ENCODE results near the gene MAP4K4. TPM values are rescaled to one million over a fixed set of nuclear protein-coding genes. Genes with fewer than 3 reads are reported as not detected.

MAP4K4 gene
- total RNA-seq, 2 experiments from 2014 or later = 90.2 to 92.2 TPM

DNA sequence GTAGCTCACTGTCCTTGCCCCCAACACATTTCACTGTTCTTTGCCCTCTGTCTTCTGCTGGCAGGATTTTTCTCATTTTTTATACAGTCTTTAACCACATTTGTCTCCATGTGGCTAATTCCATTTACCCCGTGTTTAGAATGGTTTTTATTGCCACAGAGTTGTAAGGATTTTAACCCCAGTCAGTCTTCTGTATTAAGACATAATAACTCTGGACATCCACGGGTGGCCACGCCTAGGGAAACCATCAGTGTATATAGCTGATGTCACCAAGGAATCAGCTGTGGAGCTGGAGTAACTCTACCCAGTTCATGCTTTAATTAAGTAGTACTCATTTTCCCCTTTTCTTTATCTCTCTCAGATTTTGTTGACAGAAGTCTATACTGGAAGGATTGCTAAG lies 139.8 kb downstream of the MAP4K4 start:
- ChIA-PET POLR2A (interaction anchor here (0.6 kb wide), 1 partner anchor 26 kb away, joined by 3 read pairs; no protein-coding TSS in a partner anchor), CTCF (interaction anchor here (1.7 kb wide), 1 partner anchor 9 kb away, joined by 6 read pairs; no protein-coding TSS in a partner anchor)
- H3K9me3 Mint-ChIP-seq (ENCODE audit: insufficient read depth) = no peaks in the 10 kb centered on the region
- H3K27ac Mint-ChIP-seq = peak overlapping the region; percentile 6
- H3K36me3 Mint-ChIP-seq (ENCODE audit: low read depth) = peaks cover 57% of the 10 kb centered on the region
- H3K4me3 Mint-ChIP-seq = no peak overlapping the region
- H3K27me3 Mint-ChIP-seq (ENCODE audit: low read depth) = no peaks in the 10 kb centered on the region
- peaks cover 9% of the 10 kb centered on the region for H3K4me1 Mint-ChIP-seq (ENCODE audit: low read depth)
- DNase-seq (no peak), ATAC-seq (no peak)

DNA sequence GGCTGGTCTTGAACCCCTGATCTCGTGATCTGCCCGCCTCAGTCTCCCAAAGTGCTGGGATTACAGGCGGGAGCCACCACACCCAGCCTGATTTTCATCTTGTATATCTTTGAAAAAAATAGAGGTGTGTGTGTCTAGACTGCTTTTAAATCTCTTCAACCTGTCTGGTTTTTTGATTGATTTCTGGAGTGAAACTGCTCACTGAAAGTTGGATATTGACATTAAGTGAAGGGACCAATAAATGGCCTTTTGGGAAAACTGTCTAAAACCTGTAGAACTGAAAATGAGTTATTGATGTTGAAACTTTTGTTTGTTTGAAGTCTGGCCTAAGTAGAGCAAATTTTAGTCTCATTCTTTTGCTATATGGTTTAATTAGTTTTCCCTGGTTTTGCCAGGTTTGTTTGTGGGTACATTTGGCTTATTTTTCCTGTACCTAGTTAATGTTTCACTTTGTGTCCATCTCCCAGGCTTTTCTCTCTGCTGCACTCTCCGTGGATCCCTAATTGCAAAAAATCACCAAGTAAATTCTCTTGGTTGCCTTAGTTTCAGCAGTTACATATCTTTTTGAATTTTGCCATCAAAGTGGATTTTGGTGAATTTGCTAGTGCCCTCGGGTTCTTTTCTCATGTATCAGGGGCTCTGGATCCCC lies 144.3 kb downstream of the MAP4K4 start:
- peaks cover 60% of the 10 kb centered on the region for H3K36me3 Mint-ChIP-seq (ENCODE audit: low read depth)
- no peaks in the 10 kb centered on the region for H3K9me3 Mint-ChIP-seq (ENCODE audit: insufficient read depth)
- POLR2A ChIA-PET = no interaction called here
- no peak overlapping the region for H3K4me3 Mint-ChIP-seq
- H3K27me3 Mint-ChIP-seq (ENCODE audit: low read depth) = no peaks in the 10 kb centered on the region
- DNase-seq (no peak), ATAC-seq (no peak)
- H3K4me1 Mint-ChIP-seq (ENCODE audit: low read depth) = peaks cover 21% of the 10 kb centered on the region
- CTCF ChIA-PET = interaction anchor here (2.2 kb wide), 1 partner anchor 11 kb away, joined by 8 read pairs; no protein-coding TSS in a partner anchor
- no peak overlapping the region for H3K27ac Mint-ChIP-seq

DNA sequence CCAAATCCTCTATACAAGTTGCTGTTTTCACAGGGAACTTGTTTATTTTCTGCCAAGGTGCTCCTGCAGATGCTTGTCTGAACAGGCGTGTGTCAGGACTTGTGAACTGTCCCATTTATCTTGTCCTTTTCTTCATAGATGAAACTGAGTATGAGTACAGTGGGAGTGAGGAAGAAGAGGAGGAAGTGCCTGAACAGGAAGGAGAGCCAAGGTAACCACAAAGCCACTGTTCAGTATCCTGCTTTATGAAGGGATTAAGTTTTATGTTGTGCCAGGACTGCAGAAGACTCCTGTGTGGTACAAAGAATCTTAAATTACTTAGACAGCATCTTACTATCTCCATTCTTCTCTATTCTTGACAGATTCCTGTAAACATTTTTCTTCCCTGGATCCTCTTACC lies 145.0 kb downstream of the MAP4K4 start:
- DNase-seq (no peak), ATAC-seq (no peak)
- peaks cover 21% of the 10 kb centered on the region for H3K4me1 Mint-ChIP-seq (ENCODE audit: low read depth)
- ChIA-PET CTCF (interaction anchor here (2.2 kb wide), 1 partner anchor 11 kb away, joined by 8 read pairs; no protein-coding TSS in a partner anchor), POLR2A (no interaction called here)
- peaks cover 56% of the 10 kb centered on the region for H3K36me3 Mint-ChIP-seq (ENCODE audit: low read depth)
- H3K9me3 Mint-ChIP-seq (ENCODE audit: insufficient read depth) = no peaks in the 10 kb centered on the region
- H3K4me3 Mint-ChIP-seq = no peak overlapping the region
- no peaks in the 10 kb centered on the region for H3K27me3 Mint-ChIP-seq (ENCODE audit: low read depth)
- H3K27ac Mint-ChIP-seq = peak overlapping the region; percentile 33

DNA sequence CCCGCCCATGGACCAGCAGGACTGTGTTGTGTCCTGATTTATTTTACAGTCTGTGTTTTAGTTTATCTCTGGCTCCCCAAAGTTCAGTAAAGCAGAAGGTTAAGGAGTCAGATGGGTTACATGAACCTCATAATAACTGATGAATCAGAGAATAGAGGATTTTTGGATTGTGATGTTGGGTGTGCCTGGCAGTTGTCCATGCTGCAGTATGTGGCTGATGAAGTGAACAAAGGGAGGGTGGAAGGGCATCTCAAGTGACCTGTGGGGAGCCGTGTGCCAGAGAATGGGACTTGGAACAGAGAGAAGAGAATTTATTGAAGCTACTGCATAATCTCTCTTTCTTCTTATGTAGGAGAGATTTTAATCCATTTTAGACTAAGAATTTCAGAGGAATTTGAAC lies 145.5 kb downstream of the MAP4K4 start:
- no peak for ATAC-seq
- CTCF ChIA-PET = no interaction called here
- no peak overlapping the region for H3K4me3 Mint-ChIP-seq
- H3K36me3 Mint-ChIP-seq (ENCODE audit: low read depth) = peaks cover 56% of the 10 kb centered on the region
- POLR2A ChIA-PET = no interaction called here
- H3K27ac Mint-ChIP-seq = peak overlapping the region; percentile 9
- peaks cover 21% of the 10 kb centered on the region for H3K4me1 Mint-ChIP-seq (ENCODE audit: low read depth)
- H3K27me3 Mint-ChIP-seq (ENCODE audit: low read depth) = no peaks in the 10 kb centered on the region
- no peaks in the 10 kb centered on the region for H3K9me3 Mint-ChIP-seq (ENCODE audit: insufficient read depth)
- no peak for DNase-seq

DNA sequence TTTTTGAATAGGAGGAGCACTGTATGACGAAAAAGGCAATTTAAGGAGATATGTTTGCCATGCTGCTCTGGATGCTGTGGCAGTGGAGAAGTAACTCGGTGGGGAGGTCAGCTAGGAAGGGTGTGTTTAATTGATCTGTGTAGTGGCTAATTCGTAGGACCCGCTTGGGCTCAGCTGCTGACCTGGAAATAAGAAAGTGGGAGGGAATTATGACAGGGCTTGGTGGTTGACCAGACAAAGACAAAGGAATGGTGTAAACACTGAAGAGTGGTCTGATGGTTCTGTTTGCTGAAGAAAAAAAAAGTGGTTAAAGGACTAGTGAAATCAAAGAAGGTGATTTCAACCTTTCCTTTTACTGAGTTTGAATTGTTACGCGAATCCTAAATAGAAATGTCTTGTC lies 146.0 kb downstream of the MAP4K4 start:
- no peak for ATAC-seq
- ChIA-PET CTCF (no interaction called here), POLR2A (no interaction called here)
- no peak overlapping the region for H3K4me3 Mint-ChIP-seq
- H3K27ac Mint-ChIP-seq = peak overlapping the region; percentile 3
- peaks cover 21% of the 10 kb centered on the region for H3K4me1 Mint-ChIP-seq (ENCODE audit: low read depth)
- peaks cover 53% of the 10 kb centered on the region for H3K36me3 Mint-ChIP-seq (ENCODE audit: low read depth)
- H3K27me3 Mint-ChIP-seq (ENCODE audit: low read depth) = no peaks in the 10 kb centered on the region
- no peak for DNase-seq
- no peaks in the 10 kb centered on the region for H3K9me3 Mint-ChIP-seq (ENCODE audit: insufficient read depth)

DNA sequence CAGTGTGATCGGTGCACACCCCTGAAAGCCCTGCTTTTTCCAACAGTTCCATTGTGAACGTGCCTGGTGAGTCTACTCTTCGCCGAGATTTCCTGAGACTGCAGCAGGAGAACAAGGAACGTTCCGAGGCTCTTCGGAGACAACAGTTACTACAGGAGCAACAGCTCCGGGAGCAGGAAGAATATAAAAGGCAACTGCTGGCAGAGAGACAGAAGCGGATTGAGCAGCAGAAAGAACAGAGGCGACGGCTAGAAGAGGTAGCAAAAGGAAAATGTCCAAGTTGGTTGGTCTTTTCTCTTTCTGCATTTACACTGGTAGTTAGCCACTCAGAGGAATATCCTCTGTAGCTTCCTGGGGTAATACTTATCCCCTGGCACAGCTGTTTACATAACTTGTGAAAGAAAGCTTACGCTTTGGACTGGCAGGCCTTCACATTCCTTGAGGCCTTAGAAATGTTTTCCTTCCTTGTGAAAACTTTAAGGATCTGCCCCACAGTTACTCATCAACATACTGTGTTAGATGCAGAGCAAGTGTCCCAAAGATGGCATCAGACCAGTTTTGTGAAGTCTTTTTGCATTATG lies 146.6 kb downstream of the MAP4K4 start:
- peaks cover 21% of the 10 kb centered on the region for H3K4me1 Mint-ChIP-seq (ENCODE audit: low read depth)
- CTCF ChIA-PET = interaction anchor here (1.0 kb wide), 1 partner anchor 16 kb away, joined by 3 read pairs; no protein-coding TSS in a partner anchor
- H3K27me3 Mint-ChIP-seq (ENCODE audit: low read depth) = no peaks in the 10 kb centered on the region
- no peak for ATAC-seq
- H3K36me3 Mint-ChIP-seq (ENCODE audit: low read depth) = peaks cover 50% of the 10 kb centered on the region
- no peaks in the 10 kb centered on the region for H3K9me3 Mint-ChIP-seq (ENCODE audit: insufficient read depth)
- no peak overlapping the region for H3K27ac Mint-ChIP-seq
- H3K4me3 Mint-ChIP-seq = no peak overlapping the region
- no peak for DNase-seq
- POLR2A ChIA-PET = no interaction called here

DNA sequence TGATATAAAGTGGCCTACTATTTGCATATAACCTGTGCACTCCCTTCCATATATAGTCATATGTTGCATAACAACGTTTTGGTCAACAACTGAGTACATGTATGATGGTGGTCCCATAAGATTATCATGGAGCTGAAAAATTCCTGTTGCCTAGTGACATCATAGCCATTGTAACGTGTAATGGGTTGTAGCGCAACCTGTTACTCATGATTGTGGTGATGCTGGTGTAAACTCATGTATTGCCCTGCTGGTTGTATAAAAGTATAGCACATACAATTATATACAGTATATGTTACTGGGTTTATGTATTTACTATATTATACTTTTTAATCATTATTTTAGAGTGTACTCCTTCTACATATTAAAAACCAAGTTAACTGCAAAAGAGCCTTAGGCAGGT lies 149.5 kb downstream of the MAP4K4 start:
- no peak for DNase-seq
- Mint-ChIP-seq H3K36me3 (ENCODE audit: low read depth) (peaks cover 39% of the 10 kb centered on the region), H3K9me3 (ENCODE audit: insufficient read depth) (no peaks in the 10 kb centered on the region), H3K4me3 (no peak overlapping the region), H3K27ac (no peak overlapping the region), H3K27me3 (ENCODE audit: low read depth) (no peaks in the 10 kb centered on the region), H3K4me1 (ENCODE audit: low read depth) (peaks cover 16% of the 10 kb centered on the region)
- ChIA-PET POLR2A (no interaction called here), CTCF (interaction anchor here (0.7 to 1.8 kb wide), 5 partner anchors 15 to 505 kb away, joined by 3 to 8 read pairs (median 4); no protein-coding TSS in a partner anchor)
- no peak for ATAC-seq

DNA sequence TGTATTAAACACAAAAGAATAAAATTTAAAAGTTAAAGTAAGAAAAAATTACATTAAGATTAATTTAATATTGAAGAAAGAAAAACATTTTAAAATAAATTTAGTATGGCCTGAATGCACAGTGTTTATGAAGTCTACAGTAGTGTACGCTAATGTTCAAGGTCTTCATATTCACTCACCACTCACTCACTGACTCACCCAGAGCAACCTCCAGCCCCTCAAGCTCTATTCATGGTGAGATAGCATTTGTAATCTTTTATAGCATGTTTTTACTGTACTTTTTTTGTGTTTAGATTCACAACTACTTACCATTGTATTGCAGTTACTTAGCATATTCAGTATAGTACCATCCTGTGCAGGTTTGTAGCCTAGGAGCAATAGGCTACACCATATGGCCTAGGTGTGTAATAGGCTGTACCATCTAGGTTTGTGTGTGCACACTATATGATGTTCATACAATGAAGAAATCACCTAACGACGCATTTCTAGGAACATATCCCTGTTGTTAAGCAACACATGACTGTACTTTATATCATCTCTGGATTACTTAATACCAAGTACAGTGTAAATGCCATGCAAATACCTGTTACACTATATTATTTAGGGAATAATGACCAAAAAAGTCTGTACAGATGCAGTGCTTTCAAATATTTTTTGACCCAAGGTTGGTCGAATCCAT lies 150.3 kb downstream of the MAP4K4 start:
- CTCF ChIA-PET = interaction anchor here (1.5 to 1.8 kb wide), 2 partner anchors 16 to 20 kb away, joined by 4 to 8 read pairs; no protein-coding TSS in a partner anchor
- Mint-ChIP-seq H3K4me3 (no peak overlapping the region), H3K36me3 (ENCODE audit: low read depth) (peaks cover 37% of the 10 kb centered on the region), H3K9me3 (ENCODE audit: insufficient read depth) (no peaks in the 10 kb centered on the region), H3K27me3 (ENCODE audit: low read depth) (no peaks in the 10 kb centered on the region), H3K27ac (no peak overlapping the region), H3K4me1 (ENCODE audit: low read depth) (peaks cover 8% of the 10 kb centered on the region)
- ATAC-seq (no peak), DNase-seq (no peak)
- POLR2A ChIA-PET = no interaction called here

DNA sequence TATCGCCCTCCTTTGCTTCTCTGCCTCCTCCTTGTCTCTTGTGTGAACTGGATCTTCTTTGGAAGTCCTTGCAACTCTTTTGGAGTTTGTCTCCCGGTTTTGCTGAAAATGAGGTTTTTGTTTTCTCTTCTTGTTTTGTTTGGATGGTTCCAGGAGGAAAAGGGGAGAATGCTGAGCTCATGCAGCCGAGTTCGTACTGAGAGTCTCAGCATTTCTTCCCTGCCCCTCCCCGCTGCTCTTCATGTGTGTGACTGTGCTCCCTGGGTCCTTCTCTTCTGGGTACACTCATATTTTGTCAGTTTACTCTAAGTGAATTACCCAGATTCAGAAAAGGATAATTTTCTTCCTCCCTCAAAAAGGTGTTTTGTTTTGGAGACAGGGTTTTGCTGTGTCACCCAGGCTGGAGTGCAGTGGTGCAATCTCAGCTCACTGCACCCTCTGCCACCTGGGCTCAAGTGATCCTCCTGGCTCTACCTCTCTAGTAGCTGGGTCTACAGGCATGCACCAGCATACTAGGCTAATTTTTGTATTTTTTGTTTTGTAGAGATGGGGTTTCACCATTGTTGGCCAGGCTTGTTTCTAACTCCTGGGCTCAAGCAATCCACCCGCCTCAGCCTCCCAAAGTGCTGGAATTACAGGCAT lies 151.4 kb downstream of the MAP4K4 start:
- no peak overlapping the region for H3K27ac Mint-ChIP-seq
- ATAC-seq (no peak), DNase-seq (no peak)
- POLR2A ChIA-PET = no interaction called here
- no peaks in the 10 kb centered on the region for H3K27me3 Mint-ChIP-seq (ENCODE audit: low read depth)
- CTCF ChIA-PET = interaction anchor here (0.7 to 0.9 kb wide), 2 partner anchors 26 to 430 kb away, joined by 3 read pairs; no protein-coding TSS in a partner anchor
- H3K36me3 Mint-ChIP-seq (ENCODE audit: low read depth) = peaks cover 37% of the 10 kb centered on the region
- no peaks in the 10 kb centered on the region for H3K9me3 Mint-ChIP-seq (ENCODE audit: insufficient read depth)
- H3K4me3 Mint-ChIP-seq = no peak overlapping the region
- H3K4me1 Mint-ChIP-seq (ENCODE audit: low read depth) = no peaks in the 10 kb centered on the region

DNA sequence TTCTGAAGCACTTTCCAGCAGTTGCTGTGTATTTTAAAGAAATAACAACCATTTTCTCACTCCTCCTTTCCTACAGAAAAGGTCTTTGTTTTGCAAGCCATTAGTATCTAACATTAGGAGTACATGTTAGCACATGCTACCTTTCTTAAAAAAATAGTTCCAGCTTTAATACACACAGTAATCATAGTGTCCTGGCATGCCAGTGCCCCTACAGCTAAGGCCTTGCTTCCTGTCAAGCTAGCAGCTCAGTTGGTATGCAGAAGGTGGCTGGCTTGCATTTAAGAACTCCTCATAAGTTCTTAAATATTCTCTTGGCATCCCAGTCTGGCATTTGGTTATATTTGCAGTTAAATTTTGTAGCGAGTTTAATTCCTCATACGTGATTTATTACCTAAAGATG lies 152.9 kb downstream of the MAP4K4 start:
- CTCF ChIA-PET = interaction anchor here (0.9 to 2.7 kb wide), 5 partner anchors 10 to 103 kb away, joined by 3 to 10 read pairs (median 4); no protein-coding TSS in a partner anchor
- Mint-ChIP-seq H3K4me3 (no peak overlapping the region), H3K36me3 (ENCODE audit: low read depth) (peaks cover 39% of the 10 kb centered on the region), H3K27ac (no peak overlapping the region), H3K27me3 (ENCODE audit: low read depth) (no peaks in the 10 kb centered on the region), H3K9me3 (ENCODE audit: insufficient read depth) (no peaks in the 10 kb centered on the region), H3K4me1 (ENCODE audit: low read depth) (no peaks in the 10 kb centered on the region)
- POLR2A ChIA-PET = no interaction called here
- DNase-seq = no peak
- ATAC-seq = no peak

DNA sequence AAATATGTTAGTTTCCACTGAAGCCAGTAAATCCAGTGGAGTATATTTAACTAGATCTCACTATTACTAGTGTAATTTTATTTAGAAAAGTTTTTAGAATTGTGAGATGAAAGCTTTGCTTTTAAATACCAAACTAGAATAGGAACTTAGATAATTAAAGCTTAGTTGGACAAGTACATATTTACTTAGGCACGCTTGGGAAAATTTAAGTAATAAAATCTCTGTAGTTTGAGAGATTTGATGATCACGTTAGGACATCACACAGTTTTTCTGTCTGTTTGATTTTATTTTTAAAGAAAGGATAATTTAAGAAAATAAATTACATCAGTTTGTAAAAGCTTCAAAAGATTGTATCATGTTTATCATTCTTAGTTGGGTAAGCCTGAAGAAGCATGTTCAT lies 153.5 kb downstream of the MAP4K4 start:
- no peaks in the 10 kb centered on the region for H3K27me3 Mint-ChIP-seq (ENCODE audit: low read depth)
- H3K4me3 Mint-ChIP-seq = no peak overlapping the region
- H3K4me1 Mint-ChIP-seq (ENCODE audit: low read depth) = no peaks in the 10 kb centered on the region
- peaks cover 43% of the 10 kb centered on the region for H3K36me3 Mint-ChIP-seq (ENCODE audit: low read depth)
- ATAC-seq (no peak), DNase-seq (no peak)
- CTCF ChIA-PET = interaction anchor here (0.9 to 2.7 kb wide), 6 partner anchors 9 to 103 kb away, joined by 3 to 10 read pairs (median 4); no protein-coding TSS in a partner anchor
- POLR2A ChIA-PET = no interaction called here
- H3K27ac Mint-ChIP-seq = no peak overlapping the region
- H3K9me3 Mint-ChIP-seq (ENCODE audit: insufficient read depth) = no peaks in the 10 kb centered on the region

Measured in activated CD8-positive, alpha-beta T cell treated with anti-CD3 and anti-CD28 coated beads, Interleukin-2, amount 10 ng/mL, durations not matched to agents 7 days and 5 days (primary cell).